Bone marrow (tissue), 2 donors: ENCODE results near the gene BANP.
"Not testable (repeated sequence)": the region's sequence is repeated elsewhere in the genome, so short reads cannot be mapped to it uniquely, and the experiment has no call there.

Experiments used
- DNase-seq, 2 donors: peaks; one replicate each; lab custom pipeline; 2025; lab: John Stamatoyannopoulos, UW

The BANP gene

DNA sequence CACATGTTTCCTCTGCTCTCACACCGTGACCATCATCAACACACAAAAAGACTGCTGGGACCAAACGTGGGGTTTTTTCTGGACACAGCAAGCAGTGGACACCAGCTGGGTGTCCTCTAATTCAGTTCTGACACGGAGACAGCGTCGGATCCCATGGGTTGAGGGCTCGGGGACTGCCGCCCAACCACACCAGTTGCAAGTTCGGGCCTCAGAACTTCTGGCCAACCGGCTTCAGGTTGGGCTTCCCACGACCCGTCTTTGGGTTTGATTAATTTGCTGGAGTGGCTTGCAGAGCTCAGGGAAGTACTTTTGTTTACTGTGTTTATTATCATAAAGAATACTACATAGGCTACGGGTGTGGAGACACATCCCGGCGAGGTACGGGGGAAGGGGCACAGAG is 97.8 kb downstream of the BANP start:
- DNase-seq: no peak

DNA sequence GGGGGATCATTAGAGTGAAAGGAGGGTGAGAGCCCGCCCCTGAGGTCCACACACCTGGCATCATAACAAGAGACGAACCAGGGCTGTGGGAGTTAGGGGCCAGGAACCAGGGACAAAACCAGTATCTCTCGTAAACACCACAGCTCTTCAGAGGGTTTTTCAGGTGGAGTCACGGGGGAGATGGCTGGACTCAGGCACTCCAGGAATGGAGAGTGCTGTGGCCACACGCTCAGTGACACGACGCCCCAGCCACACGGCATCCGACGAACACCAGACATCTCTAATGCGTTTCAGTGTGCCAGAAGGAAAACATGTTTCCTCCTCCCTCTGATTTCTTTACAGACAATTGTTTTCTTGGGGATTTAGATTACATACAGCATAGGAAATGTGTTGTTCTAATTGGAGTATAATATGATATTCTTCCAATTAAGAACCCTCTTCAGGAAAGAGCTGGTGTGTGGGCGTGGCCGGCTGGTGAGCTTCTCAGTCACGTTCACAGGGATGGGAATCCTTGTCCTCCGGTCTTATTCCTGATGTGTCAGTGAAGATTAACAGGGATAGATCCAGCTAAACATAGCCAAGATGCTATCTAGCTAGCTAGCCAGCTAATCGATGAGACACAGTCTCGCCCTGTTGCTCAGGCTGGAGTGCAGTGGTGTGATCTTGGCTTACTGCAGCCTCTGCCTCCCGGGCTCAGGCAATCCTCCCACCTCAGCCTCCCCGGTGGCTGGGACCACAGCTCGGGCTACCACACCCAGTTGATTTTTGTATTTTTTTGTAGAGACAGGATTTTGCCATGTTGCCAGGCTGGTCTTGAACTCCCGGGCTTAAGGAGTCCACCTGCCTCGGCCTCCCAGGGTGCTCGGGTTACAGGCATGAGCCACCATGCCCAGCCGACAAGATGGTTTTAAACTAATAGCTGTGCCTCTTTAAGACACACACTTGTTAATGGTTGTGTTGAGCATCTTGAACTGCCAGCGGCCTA is 98.6 kb downstream of the BANP start:
- no peak for DNase-seq

DNA sequence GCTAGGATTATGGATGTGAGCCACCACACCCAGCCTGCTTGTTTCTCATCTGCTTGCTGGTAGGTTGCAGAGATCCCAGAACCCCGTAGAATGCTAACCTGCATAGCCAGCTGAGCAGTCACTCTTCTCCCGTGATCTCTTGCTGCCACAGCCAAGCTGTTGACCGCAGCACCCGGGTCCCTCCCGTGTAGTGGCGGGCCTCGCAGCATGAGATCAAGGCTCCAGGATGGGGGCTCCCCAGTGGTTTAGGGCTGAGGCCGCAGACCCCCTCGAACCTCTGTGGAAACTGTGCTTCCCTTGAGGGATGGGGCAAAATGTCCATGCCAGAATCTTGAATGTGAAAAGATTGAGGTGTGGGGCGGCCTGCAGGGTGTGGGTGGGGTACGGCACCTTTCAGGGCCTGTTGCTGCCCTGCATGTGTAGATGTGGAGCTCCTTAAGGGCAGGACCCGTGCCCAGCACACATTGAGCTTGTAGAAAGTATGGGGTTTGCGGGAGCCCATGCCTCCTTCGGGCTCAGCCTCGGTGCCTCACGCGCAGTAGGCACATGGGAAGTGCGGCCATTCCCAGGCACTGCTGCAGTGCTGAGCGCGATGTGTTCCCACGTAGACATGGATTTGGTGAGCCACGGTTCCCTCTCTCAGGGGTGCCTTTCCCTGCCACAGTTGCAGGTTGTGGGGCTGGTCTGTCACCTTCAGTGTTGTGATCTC is 99.9 kb downstream of the BANP start:
- DNase-seq: no peak

GRCh38 chr16:88052661-88053060 is 101.4 kb downstream of the BANP start:
- DNase-seq: no peak

DNA sequence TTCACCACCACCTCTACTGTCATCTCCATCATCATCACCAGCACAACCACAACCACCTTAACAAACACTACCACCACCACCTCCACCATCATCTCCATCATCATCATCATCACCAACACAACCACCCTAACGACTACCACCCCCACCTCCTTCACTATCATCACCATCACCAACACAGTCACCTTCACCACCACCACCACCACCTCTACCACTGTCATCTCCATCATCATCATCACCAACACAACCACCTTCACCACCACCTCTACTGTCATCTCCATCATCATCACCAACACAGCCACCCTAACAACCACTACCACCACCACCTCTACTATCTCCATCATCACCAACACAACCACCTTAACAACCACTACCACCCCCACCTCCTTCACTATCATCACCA is 102.2 kb downstream of the BANP start:
- DNase-seq: not testable (repeated sequence)

DNA sequence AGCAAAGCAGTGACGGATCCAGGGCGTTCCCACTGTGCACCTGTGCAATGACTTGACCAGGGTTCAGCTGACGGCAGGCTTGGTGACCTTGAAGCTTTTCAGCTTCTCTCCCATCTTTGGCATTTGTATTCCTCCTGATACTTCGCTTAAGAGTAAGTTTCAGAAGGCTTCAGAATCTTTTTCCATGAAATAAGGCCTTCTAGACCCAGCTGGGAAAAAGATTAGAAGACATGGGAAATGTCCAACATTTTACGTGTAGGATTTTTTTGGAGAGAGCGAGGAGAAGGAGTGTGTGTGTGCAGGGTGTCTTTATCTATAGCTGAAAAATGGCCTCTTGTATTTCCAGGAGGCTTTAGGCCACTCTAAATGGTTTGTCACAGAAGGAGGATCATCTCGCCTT is 104.1 kb downstream of the BANP start:
- DNase-seq: no peak

DNA sequence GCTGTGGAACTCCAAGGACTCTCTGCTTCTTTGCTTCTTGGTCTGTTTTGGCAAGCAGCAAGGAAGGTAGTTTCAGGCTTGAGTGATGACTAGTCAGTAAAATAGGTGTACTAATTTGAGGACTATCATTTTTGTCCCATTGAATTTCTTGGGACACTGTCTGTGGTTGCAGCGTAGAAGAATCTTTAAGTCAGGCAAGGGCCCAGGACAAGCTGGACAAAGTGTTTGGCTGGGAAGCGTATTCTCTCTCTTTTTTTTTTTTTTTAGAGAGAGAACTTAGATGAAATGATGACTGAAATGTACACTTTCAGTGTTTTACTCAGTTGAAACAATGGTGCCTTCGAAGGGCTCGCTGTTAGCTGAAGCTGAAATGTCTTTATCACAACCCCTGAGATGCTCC is 105.0 kb downstream of the BANP start:
- DNase-seq: no peak

DNA sequence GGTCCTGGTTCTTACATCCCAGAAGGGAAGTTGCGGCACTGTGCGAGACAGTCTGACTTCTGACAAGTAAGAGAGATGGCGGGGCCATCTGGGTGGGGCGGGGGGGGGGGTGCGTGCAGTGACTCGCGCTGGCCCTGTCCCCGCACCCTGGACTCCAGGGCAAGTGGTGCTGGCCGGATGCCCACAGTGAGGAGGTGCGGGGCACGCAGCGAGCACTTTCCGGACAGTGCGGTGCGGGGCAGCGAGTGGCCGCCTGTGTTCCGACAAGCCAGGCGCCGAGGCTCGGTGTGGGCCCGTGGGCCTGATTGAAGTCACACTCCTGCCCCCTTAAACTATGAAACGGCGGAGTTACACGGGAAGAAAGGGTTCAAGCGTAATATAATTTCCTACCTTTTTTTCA is 106.4 kb downstream of the BANP start:
- no peak for DNase-seq

DNA sequence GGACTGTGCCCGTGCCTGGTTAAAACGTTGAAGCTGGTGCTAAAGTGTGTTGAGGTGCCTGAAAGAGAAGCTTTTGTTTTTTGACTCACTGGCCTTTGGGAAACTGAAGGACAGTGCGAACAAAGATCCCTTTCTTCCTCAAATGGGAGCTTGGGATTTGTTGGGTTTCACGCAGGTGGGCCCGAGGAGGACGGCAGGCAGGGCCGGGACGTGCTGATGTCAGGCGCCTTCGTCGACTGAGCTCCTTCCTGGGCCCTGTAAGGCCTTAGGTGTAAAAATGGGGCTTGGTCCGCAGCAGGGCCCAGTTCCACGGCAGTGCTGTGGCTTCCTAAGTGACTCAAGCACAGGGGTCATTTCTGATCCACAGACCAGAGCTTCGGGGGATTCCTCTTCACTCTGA is 106.9 kb downstream of the BANP start:
- no peak for DNase-seq

DNA sequence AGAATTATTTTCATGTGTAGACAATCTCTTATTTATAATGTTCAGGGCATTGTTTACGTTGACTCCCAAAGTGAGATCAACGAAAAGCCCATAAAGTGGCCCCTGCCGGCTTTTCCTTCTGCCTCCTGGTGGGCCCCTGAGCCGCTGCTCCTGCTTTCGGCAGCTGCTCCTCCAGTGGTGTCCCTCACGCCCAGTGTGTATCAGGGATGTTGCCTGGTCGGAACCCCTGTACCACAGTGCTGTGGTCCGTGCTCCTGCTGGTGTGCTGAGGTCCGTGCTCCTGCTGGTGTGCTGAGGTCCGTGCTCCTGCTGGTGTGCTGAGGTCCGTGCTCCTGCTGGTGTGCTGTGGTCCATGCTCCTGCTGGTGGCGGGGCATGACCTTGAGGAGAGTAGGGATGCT is 107.6 kb downstream of the BANP start:
- no peak for DNase-seq

DNA sequence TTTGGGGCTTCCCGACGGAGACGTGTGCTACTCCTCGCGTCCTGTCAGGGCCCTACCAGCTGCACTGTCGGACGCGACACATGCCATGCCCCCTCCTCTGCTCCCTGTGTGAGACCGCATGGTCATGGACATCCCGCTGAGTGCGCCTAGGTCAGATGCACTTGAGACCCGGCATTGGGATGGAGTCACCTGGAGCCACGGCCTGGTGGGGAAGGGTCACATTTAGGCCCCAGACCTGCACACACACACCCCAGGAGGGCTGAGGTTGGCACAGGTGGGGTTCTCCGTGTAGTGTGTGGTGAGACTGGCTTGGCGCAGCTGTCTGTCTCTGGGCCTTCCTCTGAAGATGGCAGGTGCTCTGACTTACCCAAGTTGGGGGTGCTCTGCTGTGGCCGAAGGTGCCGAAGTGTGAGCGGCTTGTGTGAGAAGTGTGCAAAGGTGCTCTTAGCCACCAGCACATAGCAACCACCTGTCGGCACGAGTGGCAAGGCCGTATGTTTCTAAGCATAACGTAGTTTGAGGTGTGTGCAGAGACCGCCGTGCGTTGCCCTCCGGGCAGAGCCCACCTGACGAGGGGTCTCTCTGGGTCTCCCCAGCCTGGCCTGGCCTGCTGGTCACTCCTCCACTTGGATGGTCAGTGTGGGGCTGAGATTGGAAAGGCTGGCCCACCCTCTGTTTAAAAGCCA is 108.6 kb downstream of the BANP start:
- DNase-seq: no peak

DNA sequence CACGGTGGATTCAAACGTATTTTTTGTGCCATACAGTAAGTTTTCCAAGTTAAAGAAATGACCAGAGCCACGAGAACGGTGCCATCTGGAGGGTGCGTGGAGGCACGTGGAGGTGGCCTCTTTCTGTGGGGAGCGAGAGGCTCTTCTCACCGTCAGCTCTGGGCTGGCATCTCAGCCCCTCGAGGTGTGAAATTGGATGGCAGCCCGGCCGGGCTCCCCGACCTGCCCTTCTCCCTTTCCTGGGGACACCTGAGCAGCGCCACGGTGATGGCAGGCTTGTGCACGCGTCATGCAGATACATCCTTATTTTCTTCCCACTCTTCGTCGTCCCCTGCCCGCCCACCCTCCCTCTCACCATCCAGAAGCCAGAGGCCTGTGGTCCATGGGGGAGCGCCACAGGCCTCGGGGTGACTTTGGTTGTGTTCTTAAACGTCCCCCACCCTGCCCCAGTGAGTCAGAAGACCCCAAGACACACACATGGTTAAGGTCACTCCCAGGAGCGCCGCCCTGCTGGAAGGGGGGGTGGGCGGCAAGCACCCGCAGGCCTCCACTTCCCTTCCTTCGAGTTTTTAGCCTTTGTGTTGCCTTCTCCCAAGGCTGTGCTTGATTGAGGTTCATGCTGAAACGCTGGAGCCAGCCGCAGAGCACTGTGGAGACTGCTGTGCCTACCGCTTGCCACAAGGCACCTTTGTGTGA is 109.4 kb downstream of the BANP start:
- DNase-seq: no peak

GRCh38 chr16:88061346-88062110 is 110.3 kb downstream of the BANP start:
- no peak for DNase-seq

DNA sequence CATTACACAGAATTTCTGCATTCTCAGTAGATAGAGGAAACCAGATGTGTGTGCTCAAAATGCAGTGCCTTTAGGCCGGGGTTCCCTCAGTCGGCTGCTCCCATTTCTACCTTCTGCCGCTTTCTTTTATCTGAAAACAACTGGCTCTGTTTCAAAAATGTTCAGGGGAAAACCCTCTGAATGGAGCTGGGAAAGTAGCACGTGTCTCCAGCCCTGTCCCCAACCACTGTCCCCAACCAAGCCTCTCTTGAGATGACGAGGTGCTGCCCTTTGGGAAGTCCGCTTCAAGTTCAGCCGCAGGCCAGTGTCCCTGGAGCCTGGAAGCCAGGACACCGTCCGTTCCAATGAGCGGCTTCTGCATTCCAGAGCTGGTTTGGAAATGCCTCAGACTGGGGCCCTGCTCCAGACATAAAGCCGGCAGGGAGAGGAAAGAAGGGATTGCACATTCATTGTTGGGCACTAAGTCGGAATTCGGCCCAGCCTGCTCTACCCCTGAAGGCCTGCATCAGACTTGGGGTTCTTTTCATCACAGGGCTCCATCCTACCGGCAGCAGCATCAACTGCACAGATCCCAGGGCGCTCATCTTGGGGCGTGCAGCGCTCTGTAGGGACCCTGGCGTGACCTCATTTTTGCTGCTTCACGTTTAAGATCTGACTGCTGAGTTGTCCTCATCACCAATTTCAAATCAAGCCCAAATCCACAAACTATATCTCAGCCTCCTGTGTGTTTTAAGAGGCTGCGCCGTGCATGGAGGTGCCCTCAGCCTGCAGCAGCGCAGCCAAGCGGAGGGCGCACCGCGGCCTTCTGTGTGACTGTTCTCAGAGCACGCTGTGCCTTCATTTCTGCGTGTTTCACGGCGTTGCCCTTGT is 111.3 kb downstream of the BANP start:
- DNase-seq: no peak

DNA sequence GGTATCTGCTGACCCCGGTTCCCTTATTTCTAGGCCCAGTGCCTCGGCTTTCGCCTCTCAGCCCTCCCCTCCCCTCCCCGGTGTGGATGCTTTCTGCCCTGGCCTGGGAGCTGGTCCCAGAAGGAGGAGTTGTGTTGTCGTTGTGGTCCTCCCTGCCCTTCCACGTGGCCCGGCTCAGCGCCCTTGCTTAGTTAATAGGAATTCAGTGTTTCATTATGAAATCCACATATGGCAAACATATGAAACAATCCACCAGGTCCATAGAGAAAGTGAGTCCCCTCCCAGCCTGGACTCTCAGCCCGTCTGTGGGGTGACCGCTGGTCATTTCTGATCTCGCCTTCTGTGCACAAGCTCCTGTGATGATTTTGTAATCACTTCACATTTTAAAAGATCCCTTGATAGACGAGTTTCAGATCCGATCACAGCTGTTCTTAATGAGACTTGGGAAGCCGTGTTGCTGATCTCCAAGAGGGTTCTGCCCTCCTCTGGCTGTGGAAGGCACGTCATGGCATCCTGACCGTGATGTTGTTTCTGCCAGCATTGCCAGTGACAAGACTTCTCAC is 112.1 kb downstream of the BANP start:
- DNase-seq: no peak

- DNase-seq: no peak
Measured at GRCh38 chr16:88064011-88064888, 113.0 kb downstream of the BANP start.

DNA sequence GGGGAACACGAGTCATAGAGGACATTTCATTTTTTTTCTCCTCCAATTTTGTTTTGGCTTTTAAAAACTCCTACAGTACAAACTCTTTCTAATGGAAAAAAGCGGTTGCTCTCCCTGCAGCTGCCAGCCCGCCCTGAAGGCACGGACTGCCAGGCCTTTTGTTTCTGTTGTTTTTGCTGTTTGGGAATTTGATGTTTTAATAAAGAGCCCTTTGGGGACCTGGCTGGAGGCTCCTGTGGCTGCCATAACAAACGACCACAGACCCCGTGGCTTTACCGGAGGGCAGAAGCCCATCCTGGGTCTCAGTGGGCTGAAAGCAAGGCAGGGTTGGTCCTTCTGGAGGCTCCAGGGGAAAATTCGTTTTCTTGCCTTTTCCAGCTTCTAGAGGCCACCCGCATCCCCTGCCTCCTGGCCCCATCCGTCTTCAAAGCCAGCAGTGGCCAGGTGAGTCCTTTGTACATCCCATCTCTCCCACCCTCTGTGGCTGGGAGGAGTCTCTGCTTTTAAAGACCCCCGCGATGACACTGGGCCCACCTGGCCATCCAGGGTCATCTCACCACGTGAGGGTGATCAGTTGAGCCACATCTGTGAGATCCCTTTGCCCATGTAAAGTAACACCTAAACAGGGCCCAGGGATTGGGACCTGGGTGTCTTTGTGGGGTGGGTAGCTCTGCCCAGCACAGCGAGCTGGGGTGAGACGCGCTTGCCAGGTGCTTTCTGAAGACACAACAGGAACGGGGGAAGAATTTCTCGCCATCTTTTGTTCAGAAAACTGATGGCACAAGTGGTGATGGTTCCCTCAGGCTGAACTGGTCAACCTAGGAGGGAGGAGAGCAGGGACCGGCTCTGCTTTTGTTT is 113.9 kb downstream of the BANP start:
- DNase-seq: no peak

GRCh38 chr16:88065747-88066142 is 114.5 kb downstream of the BANP start:
- DNase-seq: no peak
